GM12878 (cell line): ENCODE results near the gene ANKRD11. TPM values are rescaled to one million over a fixed set of nuclear protein-coding genes. Genes with fewer than 3 reads are reported as not detected.
A peak's percentile ranks its signal among the peaks of the same experiment; 100 is the strongest.

Source experiments
- BMI1 ChIP-seq: fragments of 450-650 bp; IDR thresholded peaks from 2 replicates; pipeline ENCODE4 v1.6.1; 2016; ENCODE audit warnings: mild to moderate bottlenecking, moderate library complexity, borderline replicate concordance
- CUX1 ChIP-seq: IDR thresholded peaks from 2 replicates; pipeline ENCODE4 v1.6.1; 2012; ENCODE audit warnings: improper control_type of control experiment, low read depth, low read length; ENCODE audit not compliant: insufficient replicate concordance
- NR2C2 ChIP-seq: IDR thresholded peaks from 2 replicates; pipeline ENCODE4 v1.6.1; 2011; ENCODE audit warnings: borderline replicate concordance, low read depth; ENCODE audit not compliant: control insufficient read depth, insufficient read length
- RB1 ChIP-seq: fragments of 450-650 bp; formaldehyde crosslinking; IDR thresholded peaks from 2 replicates; pipeline ENCODE4 v1.6.1; 2017; ENCODE audit warnings: mild to moderate bottlenecking, borderline replicate concordance
- SRF ChIP-seq, 2 experiments: IDR thresholded peaks; 2 replicates each; pipeline ENCODE4 v1.6.1; 2011; ENCODE audit warnings: low read depth in 2 of 2, low read length in 2 of 2, mild to moderate bottlenecking in 1 of 2, moderate library complexity in 1 of 2
- STAT3 ChIP-seq: IDR thresholded peaks from 2 replicates; pipeline ENCODE4 v1.6.1; 2011; ENCODE audit warnings: low read depth, low read length, improper control_type of control experiment
- SUZ12 ChIP-seq: fragments of 200-600 bp; sonication (generic); IDR thresholded peaks from one replicate; pipeline ENCODE4 v1.6.1; 2018; ENCODE audit warnings: antibody characterized with exemption, mild to moderate bottlenecking; ENCODE audit not compliant: unreplicated experiment
- TBL1XR1 ChIP-seq: IDR thresholded peaks from 2 replicates; pipeline ENCODE4 v1.6.1; 2012; ENCODE audit warnings: low read depth, low read length, improper control_type of control experiment
- ZNF217 ChIP-seq: fragments of 450-650 bp; IDR thresholded peaks from 2 replicates; pipeline ENCODE4 v1.6.1; 2017; ENCODE audit warnings: antibody characterized with exemption, mild to moderate bottlenecking
- polyA plus RNA-seq, 11 experiments: library from polyadenylated mRNA; depleted of rRNA in 4 of 11; unstranded in 6 of 11; stranded (reverse) in 5 of 11; fragments of >200 nt; fragmentation: Nextera tagmentation in 4 of 11; fragmentation: Illumina TruSeq in 1 of 11; extraction: Ambion mirVana in 4 of 11; extraction: Trizol in 1 of 11; gene quantifications; 1 replicate in 1 of 11; 2 replicates in 10 of 11; pipeline versions ENCODE4 v1.2.1 to v1.2.3, GENCODE V29; 2011 to 2016; ENCODE audit warnings: inconsistent platforms in 2 of 11, missing spikeins in 2 of 11, low read depth in 1 of 11
- total RNA-seq, 4 experiments: library from RNA; depleted of rRNA in 3 of 4; stranded (reverse); fragments of >200 nt in 3 of 4; fragmentation: Illumina TruSeq in 1 of 4; extraction: Trizol in 1 of 4; gene quantifications; 2 replicates each; pipeline versions ENCODE4 v1.2.1 to v1.2.3, GENCODE V29; 2013 to 2021
- TF ChIP-seq, protein P1 (sequence below): fragments of 450-650 bp; IDR thresholded peaks from 2 replicates; pipeline ENCODE4 v1.6.1; 2017; ENCODE audit warnings: mild to moderate bottlenecking, moderate library complexity
- TF ChIP-seq, protein P2 (sequence below): IDR thresholded peaks from 2 replicates; pipeline ENCODE4 v1.6.1; 2011; ENCODE audit warnings: borderline replicate concordance, low read depth, mild to moderate bottlenecking, moderate library complexity, mixed read lengths, low read length; ENCODE audit not compliant: insufficient read depth; ENCODE audit errors: extremely low read length
- TF ChIP-seq, protein P3 (sequence below): fragments of 150-350 bp; IDR thresholded peaks from 2 replicates; pipeline ENCODE4 v1.6.1; 2016; ENCODE audit warnings: low read depth, low read length

The ANKRD11 gene
- total and polyA plus RNA-seq, 10 of the 15 experiments (the other 5 are each of a cell fraction or from before 2014, with no cell fraction given) = 5.1 to 103 (median 27.4) TPM

- TF ChIP-seq, protein P1, sequence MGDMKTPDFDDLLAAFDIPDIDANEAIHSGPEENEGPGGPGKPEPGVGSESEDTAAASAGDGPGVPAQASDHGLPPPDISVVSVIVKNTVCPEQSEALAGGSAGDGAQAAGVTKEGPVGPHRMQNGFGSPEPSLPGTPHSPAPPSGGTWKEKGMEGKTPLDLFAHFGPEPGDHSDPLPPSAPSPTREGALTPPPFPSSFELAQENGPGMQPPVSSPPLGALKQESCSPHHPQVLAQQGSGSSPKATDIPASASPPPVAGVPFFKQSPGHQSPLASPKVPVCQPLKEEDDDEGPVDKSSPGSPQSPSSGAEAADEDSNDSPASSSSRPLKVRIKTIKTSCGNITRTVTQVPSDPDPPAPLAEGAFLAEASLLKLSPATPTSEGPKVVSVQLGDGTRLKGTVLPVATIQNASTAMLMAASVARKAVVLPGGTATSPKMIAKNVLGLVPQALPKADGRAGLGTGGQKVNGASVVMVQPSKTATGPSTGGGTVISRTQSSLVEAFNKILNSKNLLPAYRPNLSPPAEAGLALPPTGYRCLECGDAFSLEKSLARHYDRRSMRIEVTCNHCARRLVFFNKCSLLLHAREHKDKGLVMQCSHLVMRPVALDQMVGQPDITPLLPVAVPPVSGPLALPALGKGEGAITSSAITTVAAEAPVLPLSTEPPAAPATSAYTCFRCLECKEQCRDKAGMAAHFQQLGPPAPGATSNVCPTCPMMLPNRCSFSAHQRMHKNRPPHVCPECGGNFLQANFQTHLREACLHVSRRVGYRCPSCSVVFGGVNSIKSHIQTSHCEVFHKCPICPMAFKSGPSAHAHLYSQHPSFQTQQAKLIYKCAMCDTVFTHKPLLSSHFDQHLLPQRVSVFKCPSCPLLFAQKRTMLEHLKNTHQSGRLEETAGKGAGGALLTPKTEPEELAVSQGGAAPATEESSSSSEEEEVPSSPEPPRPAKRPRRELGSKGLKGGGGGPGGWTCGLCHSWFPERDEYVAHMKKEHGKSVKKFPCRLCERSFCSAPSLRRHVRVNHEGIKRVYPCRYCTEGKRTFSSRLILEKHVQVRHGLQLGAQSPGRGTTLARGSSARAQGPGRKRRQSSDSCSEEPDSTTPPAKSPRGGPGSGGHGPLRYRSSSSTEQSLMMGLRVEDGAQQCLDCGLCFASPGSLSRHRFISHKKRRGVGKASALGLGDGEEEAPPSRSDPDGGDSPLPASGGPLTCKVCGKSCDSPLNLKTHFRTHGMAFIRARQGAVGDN = no peak
- TF ChIP-seq CUX1 (no peak), TBL1XR1 (peak; percentile 91; the same call in 1 of the 2 replicates), STAT3 (no peak), RB1 (no peak), ZNF217 (no peak), BMI1 (no peak), SRF (IDR thresholded peaks at IDR 0.05; ENCODE audit: low read depth in 2 of 2, low read length in 2 of 2) (no peak), NR2C2 (no peak), SUZ12 (no peak)
- TF ChIP-seq, protein P2, sequence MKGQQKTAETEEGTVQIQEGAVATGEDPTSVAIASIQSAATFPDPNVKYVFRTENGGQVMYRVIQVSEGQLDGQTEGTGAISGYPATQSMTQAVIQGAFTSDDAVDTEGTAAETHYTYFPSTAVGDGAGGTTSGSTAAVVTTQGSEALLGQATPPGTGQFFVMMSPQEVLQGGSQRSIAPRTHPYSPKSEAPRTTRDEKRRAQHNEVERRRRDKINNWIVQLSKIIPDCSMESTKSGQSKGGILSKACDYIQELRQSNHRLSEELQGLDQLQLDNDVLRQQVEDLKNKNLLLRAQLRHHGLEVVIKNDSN = no peak
- TF ChIP-seq, protein P3, sequence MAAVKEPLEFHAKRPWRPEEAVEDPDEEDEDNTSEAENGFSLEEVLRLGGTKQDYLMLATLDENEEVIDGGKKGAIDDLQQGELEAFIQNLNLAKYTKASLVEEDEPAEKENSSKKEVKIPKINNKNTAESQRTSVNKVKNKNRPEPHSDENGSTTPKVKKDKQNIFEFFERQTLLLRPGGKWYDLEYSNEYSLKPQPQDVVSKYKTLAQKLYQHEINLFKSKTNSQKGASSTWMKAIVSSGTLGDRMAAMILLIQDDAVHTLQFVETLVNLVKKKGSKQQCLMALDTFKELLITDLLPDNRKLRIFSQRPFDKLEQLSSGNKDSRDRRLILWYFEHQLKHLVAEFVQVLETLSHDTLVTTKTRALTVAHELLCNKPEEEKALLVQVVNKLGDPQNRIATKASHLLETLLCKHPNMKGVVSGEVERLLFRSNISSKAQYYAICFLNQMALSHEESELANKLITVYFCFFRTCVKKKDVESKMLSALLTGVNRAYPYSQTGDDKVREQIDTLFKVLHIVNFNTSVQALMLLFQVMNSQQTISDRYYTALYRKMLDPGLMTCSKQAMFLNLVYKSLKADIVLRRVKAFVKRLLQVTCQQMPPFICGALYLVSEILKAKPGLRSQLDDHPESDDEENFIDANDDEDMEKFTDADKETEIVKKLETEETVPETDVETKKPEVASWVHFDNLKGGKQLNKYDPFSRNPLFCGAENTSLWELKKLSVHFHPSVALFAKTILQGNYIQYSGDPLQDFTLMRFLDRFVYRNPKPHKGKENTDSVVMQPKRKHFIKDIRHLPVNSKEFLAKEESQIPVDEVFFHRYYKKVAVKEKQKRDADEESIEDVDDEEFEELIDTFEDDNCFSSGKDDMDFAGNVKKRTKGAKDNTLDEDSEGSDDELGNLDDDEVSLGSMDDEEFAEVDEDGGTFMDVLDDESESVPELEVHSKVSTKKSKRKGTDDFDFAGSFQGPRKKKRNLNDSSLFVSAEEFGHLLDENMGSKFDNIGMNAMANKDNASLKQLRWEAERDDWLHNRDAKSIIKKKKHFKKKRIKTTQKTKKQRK = no peak
These were observed 67.8 kb downstream of the ANKRD11 start (continued) for GRCh38 chr16:89422527-89422904.
